Upper lobe of right lung (tissue), 1 donor: ENCODE results near the gene GNB3. TPM values are rescaled to one million over a fixed set of nuclear protein-coding genes. Genes with fewer than 3 reads are reported as not detected.

Experiments
- ATAC-seq: fragments of 200-7000 bp; cut with Tn5 transposase; one replicate; pipeline ENCODE4 v1.9.1; 2020; ENCODE audit warnings: mild to moderate bottlenecking, moderate library complexity
- DNase-seq: peaks from one replicate; pipeline ENCODE4 v3.0.0-alpha.2; 2020
- H3K27ac ChIP-seq: fragments of 200-600 bp; one replicate; pipeline ENCODE4 v1.8.0; 2022
- H3K27me3 ChIP-seq: fragments of 200-600 bp; one replicate; pipeline ENCODE4 v1.8.0; 2022; ENCODE audit warnings: mild to moderate bottlenecking
- H3K36me3 ChIP-seq: fragments of 200-600 bp; one replicate; pipeline ENCODE4 v1.8.0; 2022
- H3K4me1 ChIP-seq: fragments of 200-600 bp; one replicate; pipeline ENCODE4 v1.8.0; 2022
- H3K4me3 ChIP-seq: fragments of 200-600 bp; one replicate; pipeline ENCODE4 v1.8.0; 2022; ENCODE audit warnings: mild to moderate bottlenecking
- H3K9me3 ChIP-seq: fragments of 200-600 bp; one replicate; pipeline ENCODE4 v1.8.0; 2022
- CTCF ChIP-seq: fragments of 200-600 bp; IDR thresholded peaks from one replicate; pipeline ENCODE4 v1.8.0; 2022; ENCODE audit warnings: antibody characterized with exemption
- intact Hi-C: fragments of 100-400 bp; cut with DNase I; formaldehyde crosslinking; loops from one replicate; pipeline ENCODE4 v1.11.0; 2022
- total RNA-seq: library from RNA; stranded (reverse); fragmentation: NEBNext Ultra II Directional; extraction: Animal tissue kit (Norgen Biotek cat#: 25700); gene quantifications from one replicate; pipeline ENCODE4 v1.2.1, GENCODE V29; 2021
- donor health status: DM: no; HTN: yes; CAD: no; lungs with severe emphysema.

The GNB3 gene
- total RNA-seq, 1 donor from 2014 or later: 0.32 TPM

DNA sequence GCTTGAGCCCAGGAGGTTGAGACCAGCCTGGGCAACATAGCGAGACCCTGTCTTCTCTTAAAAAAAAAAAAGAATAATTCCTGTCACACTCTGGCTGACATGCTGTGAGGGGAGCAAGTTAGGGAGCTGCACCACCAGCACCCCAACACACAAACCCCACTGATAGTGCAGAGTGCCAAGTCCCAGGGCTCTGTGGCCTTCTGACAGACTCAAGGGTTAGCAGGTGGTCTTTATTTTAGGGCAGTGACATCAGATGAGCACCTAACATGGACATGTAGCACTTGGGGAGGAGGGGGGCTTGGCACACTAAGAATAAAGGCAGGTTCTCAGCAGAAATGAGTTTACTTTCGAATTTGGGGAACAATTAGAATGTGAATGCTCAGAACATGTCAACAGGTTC, 18.1 kb downstream of the GNB3 start:
- Histone ChIP-seq H3K9me3 (no peaks in the 10 kb centered on the region), H3K27me3 (no peaks in the 10 kb centered on the region), H3K4me1 (no peaks in the 10 kb centered on the region), H3K27ac (no peak overlapping the region), H3K36me3 (peaks cover 90% of the 10 kb centered on the region), H3K4me3 (no peak overlapping the region)
- no peak for DNase-seq
- intact Hi-C loops: no loop called here
- no peak for ATAC-seq
- no peak for TF ChIP-seq CTCF

DNA sequence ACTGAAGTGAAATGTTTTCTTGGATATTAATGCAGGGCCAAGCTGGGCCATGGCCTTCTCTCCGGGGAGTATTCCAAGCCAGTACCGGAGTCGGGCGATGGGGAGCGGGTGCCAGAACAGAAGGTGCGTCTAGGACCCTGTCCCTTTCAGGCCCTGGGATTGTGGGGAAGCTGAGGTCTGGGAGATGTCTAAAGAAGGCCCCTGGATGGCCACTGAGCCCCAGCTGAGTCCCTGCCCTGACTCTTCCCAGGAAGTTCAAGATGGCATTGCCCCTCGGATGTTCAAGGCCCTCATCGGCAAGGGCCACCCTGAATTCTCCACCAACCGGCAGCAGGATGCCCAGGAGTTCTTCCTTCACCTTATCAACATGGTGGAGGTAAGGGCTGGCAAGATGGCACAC, 19.4 kb downstream of the GNB3 start:
- peaks cover 96% of the 10 kb centered on the region for H3K36me3 ChIP-seq

GRCh38 chr12:6860942-6861341, 20.2 kb downstream of the GNB3 start:
- Histone ChIP-seq H3K36me3 (peaks cover 90% of the 10 kb centered on the region), H3K27ac (no peak overlapping the region), H3K4me3 (no peak overlapping the region), H3K4me1 (no peaks in the 10 kb centered on the region), H3K9me3 (no peaks in the 10 kb centered on the region), H3K27me3 (no peaks in the 10 kb centered on the region)
- ATAC-seq (no peak), DNase-seq (no peak)
- no peak for TF ChIP-seq CTCF
- intact Hi-C loops: no loop called here

More for the DNA sequence above, 19.4 kb downstream of the GNB3 start:
- H3K27me3 ChIP-seq: no peaks in the 10 kb centered on the region
- H3K4me1 ChIP-seq: no peaks in the 10 kb centered on the region
- ATAC-seq (no peak), DNase-seq (no peak)
- H3K27ac ChIP-seq: no peak overlapping the region
- intact Hi-C loops: no loop called here
- TF ChIP-seq CTCF: no peak
- H3K9me3 ChIP-seq: no peaks in the 10 kb centered on the region
- no peak overlapping the region for H3K4me3 ChIP-seq

DNA sequence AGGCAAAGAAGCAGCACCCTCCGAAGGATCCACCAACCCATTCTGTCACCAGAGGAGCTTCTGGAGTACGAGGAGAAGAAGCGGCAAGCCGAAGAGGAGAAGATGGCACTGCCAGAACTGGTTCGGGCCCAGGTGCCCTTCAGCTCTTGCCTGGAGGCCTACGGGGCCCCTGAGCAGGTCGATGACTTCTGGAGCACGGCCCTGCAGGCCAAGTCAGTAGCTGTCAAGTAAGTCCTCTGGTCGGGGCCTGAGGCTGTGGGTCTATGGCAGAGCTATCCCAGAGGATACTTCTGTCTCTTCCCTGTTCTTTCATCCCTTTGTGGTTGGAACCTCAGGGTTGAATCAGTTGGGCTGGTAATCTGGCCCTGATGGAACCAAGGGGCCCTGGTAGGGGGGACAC, 20.7 kb downstream of the GNB3 start:
- Histone ChIP-seq H3K27ac (no peak overlapping the region), H3K4me1 (no peaks in the 10 kb centered on the region), H3K4me3 (no peak overlapping the region), H3K27me3 (no peaks in the 10 kb centered on the region), H3K9me3 (no peaks in the 10 kb centered on the region), H3K36me3 (peaks cover 85% of the 10 kb centered on the region)
- no peak for TF ChIP-seq CTCF
- ATAC-seq: no peak
- intact Hi-C loops: no loop called here
- no peak for DNase-seq

GRCh38 chr12:6863033-6863432, 22.3 kb downstream of the GNB3 start:
- H3K36me3 ChIP-seq: peaks cover 69% of the 10 kb centered on the region

More at GRCh38 chr12:6863033-6863432, 22.3 kb downstream of the GNB3 start:
- no peak for TF ChIP-seq CTCF
- H3K4me1 ChIP-seq: peaks cover 4% of the 10 kb centered on the region
- H3K4me3 ChIP-seq: no peak overlapping the region
- DNase-seq (no peak), ATAC-seq (no peak)
- no peaks in the 10 kb centered on the region for H3K9me3 ChIP-seq
- intact Hi-C loops: no loop called here
- no peak overlapping the region for H3K27ac ChIP-seq
- H3K27me3 ChIP-seq: no peaks in the 10 kb centered on the region
